Skin epidermis (tissue), 12 donors: ENCODE data around the gene CRTC3.

ENCODE experiments used
- H3K27ac ChIP-seq, 21 experiments: fragments of 200-600 bp; sonication (generic) in 11 of 21; one replicate each; pipeline ENCODE4 v1.5.0; 2020; ENCODE audit warnings: mild to moderate bottlenecking in 3 of 21, inconsistent platforms in 2 of 21, moderate library complexity in 2 of 21
- H3K4me3 ChIP-seq, 7 experiments: fragments of 200-600 bp; sonication (generic) in 2 of 7; one replicate each; pipeline ENCODE4 v1.5.0; 2020; ENCODE audit warnings: inconsistent platforms in 2 of 7, mild to moderate bottlenecking in 2 of 7, moderate library complexity in 1 of 7

CRTC3 gene

GRCh38 chr15:90583471-90584252, 53.9 kb downstream of the CRTC3 start:
- peak overlapping the region in 2 of 21 experiments; percentile 9 to 21 for H3K27ac ChIP-seq
- H3K4me3 ChIP-seq: no peak overlapping the region

- H3K27ac ChIP-seq: peak overlapping the region in 1 of 21 experiments; percentile 31
Observed at GRCh38 chr15:90584841-90585240, 55.1 kb downstream of the CRTC3 start.

GRCh38 chr15:90585863-90586262, 56.1 kb downstream of the CRTC3 start:
- no peak overlapping the region for H3K27ac ChIP-seq
- no peak overlapping the region for H3K4me3 ChIP-seq

More at GRCh38 chr15:90584841-90585240, 55.1 kb downstream of the CRTC3 start:
- no peak overlapping the region for H3K4me3 ChIP-seq

- Histone ChIP-seq H3K27ac (no peak overlapping the region), H3K4me3 (no peak overlapping the region)
Observed at GRCh38 chr15:90586948-90587347, 57.2 kb downstream of the CRTC3 start.

GRCh38 chr15:90588427-90588826, 58.7 kb downstream of the CRTC3 start:
- no peak overlapping the region for H3K4me3 ChIP-seq
- no peak overlapping the region for H3K27ac ChIP-seq

- Histone ChIP-seq H3K27ac (peak overlapping the region in 1 of 21 experiments; percentile 2), H3K4me3 (no peak overlapping the region)
Observed at GRCh38 chr15:90591524-90591923, 61.8 kb downstream of the CRTC3 start.

- peak overlapping the region in 6 of 21 experiments; percentile 6 to 89 (median 48) for H3K27ac ChIP-seq
- H3K4me3 ChIP-seq: no peak overlapping the region
Observed at GRCh38 chr15:90592131-90592881, 62.6 kb downstream of the CRTC3 start.

GRCh38 chr15:90593499-90594158, 63.9 kb downstream of the CRTC3 start:
- H3K27ac ChIP-seq: peak overlapping the region in 18 of 21 experiments; percentile 26 to 90 (median 76)
- H3K4me3 ChIP-seq: no peak overlapping the region

GRCh38 chr15:90594301-90594738, 64.6 kb downstream of the CRTC3 start:
- Histone ChIP-seq H3K4me3 (no peak overlapping the region), H3K27ac (peak overlapping the region in 20 of 21 experiments; percentile 26 to 90 (median 74))

GRCh38 chr15:90595763-90596155, 66.0 kb downstream of the CRTC3 start:
- H3K27ac ChIP-seq: peak overlapping the region in 11 of 21 experiments; percentile 12 to 89 (median 35)
- H3K4me3 ChIP-seq: no peak overlapping the region

- H3K4me3 ChIP-seq: no peak overlapping the region
- H3K27ac ChIP-seq: peak overlapping the region in 16 of 21 experiments; percentile 18 to 89 (median 64)
Observed at GRCh38 chr15:90596943-90597342, 67.2 kb downstream of the CRTC3 start.

GRCh38 chr15:90597577-90597976, 67.9 kb downstream of the CRTC3 start:
- no peak overlapping the region for H3K4me3 ChIP-seq
- peak overlapping the region in 20 of 21 experiments; percentile 25 to 89 (median 66) for H3K27ac ChIP-seq

- Histone ChIP-seq H3K27ac (peak overlapping the region in 20 of 21 experiments; percentile 25 to 89 (median 66)), H3K4me3 (no peak overlapping the region)
Observed at GRCh38 chr15:90598031-90598577, 68.4 kb downstream of the CRTC3 start.

- Histone ChIP-seq H3K4me3 (no peak overlapping the region), H3K27ac (peak overlapping the region in 8 of 21 experiments; percentile 9 to 87 (median 72))
Observed at GRCh38 chr15:90598679-90599078, 69.0 kb downstream of the CRTC3 start.

GRCh38 chr15:90599116-90599515, 69.4 kb downstream of the CRTC3 start:
- H3K27ac ChIP-seq: peak overlapping the region in 2 of 21 experiments; percentile 55 to 87
- H3K4me3 ChIP-seq: no peak overlapping the region

GRCh38 chr15:90599644-90600043, 69.9 kb downstream of the CRTC3 start:
- no peak overlapping the region for H3K4me3 ChIP-seq

GRCh38 chr15:90600954-90601353, 71.2 kb downstream of the CRTC3 start:
- H3K4me3 ChIP-seq: no peak overlapping the region
- H3K27ac ChIP-seq: no peak overlapping the region

More at GRCh38 chr15:90599644-90600043, 69.9 kb downstream of the CRTC3 start:
- H3K27ac ChIP-seq: peak overlapping the region in 1 of 21 experiments; percentile 17

- no peak overlapping the region for H3K27ac ChIP-seq
- H3K4me3 ChIP-seq: no peak overlapping the region
Observed at GRCh38 chr15:90603893-90604292, 74.2 kb downstream of the CRTC3 start.

- no peak overlapping the region for H3K4me3 ChIP-seq
- H3K27ac ChIP-seq: no peak overlapping the region
Observed at GRCh38 chr15:90606641-90607040, 76.9 kb downstream of the CRTC3 start.

GRCh38 chr15:90607361-90607760, 77.6 kb downstream of the CRTC3 start:
- H3K4me3 ChIP-seq: no peak overlapping the region
- peak overlapping the region in 3 of 21 experiments; percentile 21 to 58 (median 26) for H3K27ac ChIP-seq
